Measurements from ENCODE around the gene ZNF37A.
"Not testable (repeated sequence)": the region's sequence is repeated elsewhere in the genome, so short reads cannot be mapped to it uniquely, and the experiment has no call there.

Gene ZNF37A

GRCh38 chr10:38150891-38151463 lies 56.8 kb downstream of the ZNF37A start:
- not testable (repeated sequence) for DNase-seq

GRCh38 chr10:38156416-38157269 lies 62.5 kb downstream of the ZNF37A start:
- no peak for DNase-seq

DNA sequence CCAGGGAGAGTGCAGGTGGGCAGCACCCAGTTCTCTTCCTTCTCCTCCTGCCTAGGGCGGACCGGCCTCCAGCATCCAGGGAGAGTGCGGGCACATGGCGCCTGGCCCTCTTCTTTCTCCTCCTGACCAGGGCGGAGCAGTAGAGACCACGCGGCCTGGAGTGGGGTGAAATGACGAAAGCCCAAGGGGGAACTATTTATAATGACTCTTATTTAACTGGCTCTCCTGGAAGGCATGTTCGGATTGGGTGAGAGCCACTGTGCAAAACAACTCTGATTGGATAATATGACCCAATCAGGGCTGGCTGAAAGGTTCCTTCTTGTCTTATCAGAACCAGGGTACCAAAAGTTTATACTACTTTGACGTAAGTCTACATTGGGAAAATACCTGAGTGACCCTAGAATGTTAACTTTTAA lies 63.1 kb downstream of the ZNF37A start:
- DNase-seq: no peak

DNA sequence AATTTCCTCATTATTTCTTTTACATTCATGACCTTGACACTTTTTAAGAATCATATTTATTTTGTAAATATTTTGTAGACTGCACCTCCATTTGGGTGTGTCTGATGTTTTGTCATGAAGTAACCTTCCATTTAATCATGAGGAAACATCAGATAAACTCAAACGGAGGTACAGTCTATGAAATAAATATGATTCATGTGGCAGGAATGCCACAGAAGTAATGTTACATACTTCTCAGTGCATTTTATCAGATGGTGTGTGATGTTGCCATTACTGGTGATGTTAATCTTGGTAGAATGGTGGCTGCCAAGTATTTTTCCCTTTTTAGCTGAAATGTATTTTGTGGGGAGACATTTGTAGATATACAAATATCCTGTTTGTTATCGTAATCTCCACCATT lies 64.9 kb downstream of the ZNF37A start:
- DNase-seq: no peak

DNA sequence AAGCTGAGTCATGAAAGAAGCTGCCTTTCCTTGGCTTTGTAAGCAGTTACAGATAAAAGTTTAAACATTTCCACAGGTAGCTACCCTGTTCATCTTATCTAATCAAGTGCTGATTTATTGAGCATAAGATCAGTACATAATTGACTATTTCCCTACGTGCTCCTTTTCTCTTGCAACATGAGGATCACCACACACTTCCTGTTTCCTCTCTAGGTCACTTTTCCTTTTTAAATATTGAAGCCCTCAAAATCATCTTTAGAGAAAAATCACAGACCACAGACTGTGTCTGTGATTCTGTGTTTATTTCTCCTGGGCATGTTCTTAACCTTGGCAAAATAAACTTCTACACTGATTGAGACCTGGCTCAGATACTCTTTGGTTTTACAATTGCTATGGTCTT lies 69.5 kb downstream of the ZNF37A start:
- no peak for DNase-seq

- no peak for DNase-seq
Observed at GRCh38 chr10:38174336-38174735, 80.2 kb downstream of the ZNF37A start.

GRCh38 chr10:38184477-38184876 lies 90.3 kb downstream of the ZNF37A start:
- no peak for DNase-seq

Measured in NCI-H1105 (cell line).